H1 (cell line): ENCODE results near the gene PDGFA. TPM values are rescaled to one million over a fixed set of nuclear protein-coding genes. Genes with fewer than 3 reads are reported as not detected.

Experiments used
- CTCF ChIA-PET: fragments of 300-600 bp; sonication (Branson Sonifier 250); formaldehyde crosslinking; loops from one replicate; lab custom pipeline; 2021; ENCODE audit not compliant: partially characterized antibody; lab: Charles Lee
- POLR2A ChIA-PET: fragments of 300-600 bp; sonication (Branson Sonifier 250); formaldehyde crosslinking; loops from one replicate; lab custom pipeline; 2021; ENCODE audit warnings: inconsistent platforms; ENCODE audit not compliant: partially characterized antibody; lab: Charles Lee
- DNase-seq, 2 experiments: peaks; one replicate each; pipeline versions ENCODE4 v3.0.0 to v3.0.0-alpha.2; 2010 to 2022; ENCODE audit warnings: low spot score in 2 of 2, low read depth in 1 of 2, mixed read lengths in 1 of 2
- FAIRE-seq: peaks from 2 replicates; lab custom pipeline; 2011; peaks lifted over from hg19 to GRCh38; lab: Jason Lieb, UNC
- H2AFZ ChIP-seq: 2 replicates; pipeline ENCODE4 v1.8.1; 2012; ENCODE audit warnings: low read length, inconsistent platforms
- H2AK5ac ChIP-seq: 2 replicates; pipeline ENCODE4 v1.6.1; 2013; ENCODE audit warnings: low read depth, low read length
- H2BK120ac ChIP-seq: replicated peaks from 2 replicates; pipeline ENCODE3; 2013; ENCODE audit warnings: low read depth, low read length, inconsistent platforms
- H2BK12ac ChIP-seq: 2 replicates; pipeline ENCODE4 v1.6.1; 2013; ENCODE audit warnings: low read depth, low read length
- H2BK15ac ChIP-seq: 2 replicates; pipeline ENCODE4 v1.6.1; 2013; ENCODE audit warnings: low read length
- H2BK20ac ChIP-seq: 2 replicates; pipeline ENCODE4 v1.6.1; 2013; ENCODE audit warnings: low read length
- H2BK5ac ChIP-seq: 2 replicates; pipeline ENCODE4 v1.6.1; 2013; ENCODE audit warnings: low read depth, low read length
- H3K14ac ChIP-seq: 2 replicates; pipeline ENCODE4 v1.6.1; 2013; ENCODE audit warnings: inconsistent platforms; ENCODE audit not compliant: insufficient read length
- H3K18ac ChIP-seq: 2 replicates; pipeline ENCODE4 v1.6.1; 2013; ENCODE audit warnings: low read length; ENCODE audit errors: extremely low read depth
- H3K23ac ChIP-seq: 2 replicates; pipeline ENCODE4 v1.6.1; 2013; ENCODE audit warnings: inconsistent platforms; ENCODE audit not compliant: insufficient read length
- H3K23me2 ChIP-seq: 2 replicates; pipeline ENCODE4 v1.6.1; 2013; ENCODE audit warnings: low read depth, low read length
- H3K27ac ChIP-seq: 2 replicates; pipeline ENCODE4 v1.6.1; 2011; ENCODE audit warnings: low read depth, low read length, inconsistent platforms
- H3K27me3 ChIP-seq, 4 experiments: replicated peaks in 1 of 4; 1 replicate in 1 of 4; 2 replicates in 3 of 4; pipeline versions ENCODE4 v1.6.1 to v1.8.1; 2011 to 2013; ENCODE audit warnings: low read length in 3 of 4, mild to moderate bottlenecking in 3 of 4, inconsistent platforms in 2 of 4, mixed read lengths in 2 of 4, moderate library complexity in 1 of 4; ENCODE audit not compliant: control insufficient read depth in 3 of 4, insufficient read depth in 3 of 4; ENCODE audit errors: extremely low read depth in 1 of 4
- H3K36me3 ChIP-seq, 4 experiments: 2 replicates each; pipeline versions ENCODE4 v1.6.1 to v1.8.1; 2011 to 2013; ENCODE audit warnings: mild to moderate bottlenecking in 4 of 4, low read length in 3 of 4, moderate library complexity in 2 of 4, control low read depth in 1 of 4, inconsistent platforms in 1 of 4; ENCODE audit not compliant: insufficient read depth in 4 of 4, control insufficient read depth in 2 of 4
- H3K4ac ChIP-seq: replicated peaks from 2 replicates; pipeline ENCODE3; 2013; ENCODE audit warnings: low read length, low read depth, mixed read lengths, inconsistent platforms; ENCODE audit not compliant: insufficient read length
- H3K4me1 ChIP-seq, 4 experiments: replicated peaks in 1 of 4; 1 replicate in 1 of 4; 2 replicates in 3 of 4; pipeline versions ENCODE4 v1.6.1 to v1.8.1; 2011 to 2013; ENCODE audit warnings: low read length in 3 of 4, inconsistent platforms in 2 of 4, mixed read lengths in 1 of 4; ENCODE audit not compliant: insufficient read depth in 4 of 4, control insufficient read depth in 3 of 4
- H3K4me2 ChIP-seq, 2 experiments: 2 replicates each; pipeline versions ENCODE4 v1.6.1 to v1.8.1; 2011 to 2013; ENCODE audit warnings: low read depth in 2 of 2, low read length in 2 of 2, control low read depth in 1 of 2, inconsistent platforms in 1 of 2, mild to moderate bottlenecking in 1 of 2; ENCODE audit not compliant: insufficient read depth in 1 of 2
- H3K4me3 ChIP-seq, 4 experiments: fragments of 200-600, 300-600 bp in 1 of 4; sonication (generic), shearing (Covaris generic), sonication (Bioruptor Twin) in 1 of 4; 2 replicates each; pipeline versions ENCODE4 v1.5.1 to v1.8.1; 2011 to 2016; ENCODE audit warnings: low read length in 4 of 4, low read depth in 3 of 4, control low read depth in 2 of 4, inconsistent platforms in 2 of 4, mild to moderate bottlenecking in 2 of 4, mixed read lengths in 1 of 4, moderate library complexity in 1 of 4; ENCODE audit not compliant: insufficient read depth in 2 of 4; ENCODE audit errors: extremely low read depth in 1 of 4
- H3K56ac ChIP-seq: replicated peaks from 2 replicates; pipeline ENCODE3; 2013; ENCODE audit warnings: low read depth, mild to moderate bottlenecking, mixed read lengths, low read length, inconsistent platforms; ENCODE audit not compliant: insufficient read length
- H3K79me1 ChIP-seq: 2 replicates; pipeline ENCODE4 v1.6.1; 2013; ENCODE audit warnings: low read depth, low read length, control low read depth
- H3K79me2 ChIP-seq, 2 experiments: 2 replicates each; pipeline versions ENCODE4 v1.6.1 to v1.8.1; 2012 to 2013; ENCODE audit warnings: low read length in 2 of 2, mild to moderate bottlenecking in 2 of 2, inconsistent platforms in 1 of 2; ENCODE audit not compliant: insufficient read depth in 2 of 2, control insufficient read depth in 1 of 2
- H3K9ac ChIP-seq, 4 experiments: replicated peaks in 1 of 4; 1 replicate in 1 of 4; 2 replicates in 3 of 4; pipeline versions ENCODE4 v1.6.1 to v1.8.1; 2011 to 2013; ENCODE audit warnings: low read depth in 3 of 4, low read length in 3 of 4, control low read depth in 2 of 4, mild to moderate bottlenecking in 2 of 4, moderate library complexity in 2 of 4, inconsistent platforms in 1 of 4; ENCODE audit errors: extremely low read depth in 1 of 4
- H3K9me3 ChIP-seq, 2 experiments: 2 replicates each; pipeline versions ENCODE4 v1.6.1 to v1.8.1; 2012 to 2013; ENCODE audit warnings: mild to moderate bottlenecking in 2 of 2, moderate library complexity in 2 of 2, control low read depth in 1 of 2, inconsistent platforms in 1 of 2, low read depth in 1 of 2, low read length in 1 of 2, mixed read lengths in 1 of 2; ENCODE audit not compliant: insufficient read depth in 2 of 2
- H4K20me1 ChIP-seq, 2 experiments: replicated peaks in 1 of 2; 2 replicates each; pipeline versions ENCODE3 to v1.8.1; 2011 to 2013; ENCODE audit warnings: inconsistent platforms in 2 of 2, low read length in 2 of 2, mild to moderate bottlenecking in 1 of 2; ENCODE audit not compliant: insufficient read depth in 2 of 2, control insufficient read depth in 1 of 2
- H4K5ac ChIP-seq: 2 replicates; pipeline ENCODE4 v1.6.1; 2013; ENCODE audit warnings: low read length, low read depth, mixed read lengths, inconsistent platforms; ENCODE audit not compliant: insufficient read length
- H4K8ac ChIP-seq: 2 replicates; pipeline ENCODE4 v1.8.0; 2013; ENCODE audit warnings: mild to moderate bottlenecking, moderate library complexity, low read length, inconsistent platforms; ENCODE audit not compliant: insufficient read depth; ENCODE audit errors: extremely low read depth
- H4K91ac ChIP-seq: replicated peaks from 2 replicates; pipeline ENCODE3; 2013; ENCODE audit warnings: low read length, mixed read lengths, inconsistent platforms; ENCODE audit not compliant: insufficient read length
- ATF2 ChIP-seq: IDR thresholded peaks from 2 replicates; pipeline ENCODE4 v1.6.1; 2012; ENCODE audit warnings: low read length, inconsistent platforms
- BCL11A ChIP-seq, 2 experiments: IDR thresholded peaks; one replicate each; pipeline ENCODE4 v1.6.1; 2011; ENCODE audit warnings: low read depth in 2 of 2, low read length in 2 of 2, mild to moderate bottlenecking in 2 of 2
- CHD1 ChIP-seq: IDR thresholded peaks from 2 replicates; pipeline ENCODE4 v1.6.1; 2012; ENCODE audit warnings: low read depth, low read length, improper control_type of control experiment
- KDM1A ChIP-seq: fragments of 200-600, 300-600 bp; sonication (generic); IDR thresholded peaks from 2 replicates; pipeline ENCODE4 v1.7.1; 2016; ENCODE audit warnings: mild to moderate bottlenecking, low read length, borderline replicate concordance
- SP4 ChIP-seq: IDR thresholded peaks from 2 replicates; pipeline ENCODE4 v1.6.1; 2012; ENCODE audit warnings: low read length, inconsistent platforms
- SRF ChIP-seq: IDR thresholded peaks from 2 replicates; pipeline ENCODE4 v1.6.1; 2011; ENCODE audit warnings: mild to moderate bottlenecking, low read depth, low read length, moderate library complexity
- TCF12 ChIP-seq: IDR thresholded peaks from 2 replicates; pipeline ENCODE4 v1.6.1; 2011; ENCODE audit warnings: low read depth, mild to moderate bottlenecking, low read length
- WGBS, 2 experiments: shearing (Covaris generic) in 1 of 2; methylation state at CpG; one replicate each; pipeline versions ENCODE4 v1.1.6 to v1.1.7; 2013 to 2015; ENCODE audit warnings: low lambda C conversion rate in 2 of 2, mixed read lengths in 2 of 2, inconsistent platforms in 1 of 2, low coverage in 1 of 2, missing lambda C conversion rate in 1 of 2; ENCODE audit not compliant: insufficient replicate concordance in 2 of 2, insufficient coverage in 1 of 2, insufficient read length in 1 of 2; ENCODE audit errors: extremely low coverage in 1 of 2, missing lambda C conversion rate in 1 of 2; 5-methylcytosine and 5-hydroxymethylcytosine counted together
- polyA plus RNA-seq, 7 experiments: library from polyadenylated mRNA; depleted of rRNA in 3 of 7; stranded (reverse) in 5 of 7; unstranded in 2 of 7; fragments of >200 nt in 5 of 7; fragments of 200-250 nt in 2 of 7; gene quantifications; 1 replicate in 5 of 7; 2 replicates in 1 of 7; 4 replicates in 1 of 7; pipeline versions ENCODE4 v1.2.1 to v1.2.3, GENCODE V29; 2011 to 2013; ENCODE audit warnings: missing spikeins in 2 of 7, mixed read lengths in 2 of 7
- total RNA-seq: library from RNA; stranded (reverse); fragmentation: NEBNext Ultra II Directional; extraction: Animal tissue kit (Norgen Biotek cat#: 25700); gene quantifications from 2 replicates; pipeline ENCODE4 v1.2.1, GENCODE V29; 2021
- TF ChIP-seq, protein P1 (sequence below), 3 experiments: IDR thresholded peaks; 1 replicate in 2 of 3; 2 replicates in 1 of 3; pipeline versions ENCODE4 v1.5.1 to v1.6.1; 2011; ENCODE audit warnings: low read length in 3 of 3, mild to moderate bottlenecking in 3 of 3, inconsistent platforms in 2 of 3, low read depth in 1 of 3, moderate library complexity in 1 of 3; ENCODE audit not compliant: insufficient read depth in 1 of 3; ENCODE audit errors: control extremely low read depth in 1 of 3

Gene PDGFA
- total and polyA plus RNA-seq, 2 of the 8 experiments (the other 6 are each of a cell fraction or from before 2014, with no cell fraction given), result 21.1 to 43.0 TPM

DNA sequence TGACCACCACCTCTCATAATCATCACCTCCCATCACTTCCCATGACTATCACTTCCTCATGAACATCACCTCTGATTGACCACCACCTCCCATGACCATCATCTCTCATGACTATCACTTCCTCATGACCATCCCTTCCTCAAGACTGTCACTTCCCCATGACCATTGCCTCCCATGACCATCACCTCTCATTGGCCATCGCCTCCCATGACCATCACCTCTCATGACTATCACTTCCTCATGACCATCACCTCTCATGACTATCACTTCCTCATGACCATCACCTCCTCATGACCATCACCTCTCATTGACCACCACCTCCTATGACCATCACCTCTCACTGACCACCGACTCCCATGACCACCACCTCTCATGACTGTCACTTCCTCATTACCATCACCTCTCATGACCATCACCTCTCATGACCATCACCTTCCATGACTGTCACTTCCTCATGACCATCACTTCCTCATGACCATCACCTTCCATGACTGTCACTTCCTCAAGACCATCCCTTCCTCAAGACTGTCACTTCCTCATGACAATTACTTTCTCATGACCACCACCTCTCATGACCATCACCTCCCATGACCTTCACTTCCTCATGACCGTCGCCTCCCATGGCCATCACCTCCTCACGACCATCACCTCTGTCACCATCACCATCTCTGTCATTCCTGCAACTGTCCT lies 51.6 kb downstream of the PDGFA start:
- no peak overlapping the region for H3K23ac ChIP-seq
- H3K27me3 ChIP-seq, result no peaks in the 10 kb centered on the region
- H3K14ac ChIP-seq, result no peak overlapping the region
- H2BK120ac ChIP-seq, result no peak overlapping the region
- no peak overlapping the region for H2AFZ ChIP-seq
- POLR2A ChIA-PET, result interaction anchor here (0.7 kb wide), 1 partner anchor 48 kb away, joined by 3 read pairs; no protein-coding TSS in a partner anchor
- H4K5ac ChIP-seq, result no peak overlapping the region
- H3K4ac ChIP-seq, result no peak overlapping the region
- H3K79me2 ChIP-seq, result no peaks in the 10 kb centered on the region
- H3K27ac ChIP-seq, result no peak overlapping the region
- no peak overlapping the region for H4K8ac ChIP-seq
- H2BK5ac ChIP-seq, result peak overlapping the region; percentile 16
- peak overlapping the region; percentile 96 for H2AK5ac ChIP-seq
- DNase-seq (no peak), FAIRE-seq (no peak)
- H3K9ac ChIP-seq, result no peak overlapping the region
- H3K79me1 ChIP-seq, result no peaks in the 10 kb centered on the region
- H4K20me1 ChIP-seq, result peaks cover 0 to 2% of the 10 kb centered on the region in 2 experiments
- peaks cover 0 to 2% (median 0%) of the 10 kb centered on the region in 4 experiments; a peak in 1 of 7 replicates for H3K4me1 ChIP-seq
- 90% methylated on average over 5 of the region's 5 CpGs; no CpG with 5 or more reads in 1 of the 2 experiments for WGBS, 2 experiments
- no peak overlapping the region for H3K4me2 ChIP-seq
- no peaks in the 10 kb centered on the region for H3K36me3 ChIP-seq
- no peak overlapping the region for H3K18ac ChIP-seq
- no peak overlapping the region for H2BK20ac ChIP-seq
- CTCF ChIA-PET, result no interaction called here
- H2BK12ac ChIP-seq, result peak overlapping the region; percentile 39; the same call in 1 of the 2 replicates
- H3K4me3 ChIP-seq, result no peak overlapping the region
- peaks cover 0 to 4% of the 10 kb centered on the region in 2 experiments; a peak in 1 of 4 replicates for H3K9me3 ChIP-seq
- peak overlapping the region; percentile 16; the same call in 1 of the 2 replicates for H2BK15ac ChIP-seq
- no peak overlapping the region for H3K56ac ChIP-seq
- H4K91ac ChIP-seq, result peak overlapping the region; percentile 35
- peaks cover 9% of the 10 kb centered on the region; the same call in 1 of the 2 replicates for H3K23me2 ChIP-seq
- no peak for TF ChIP-seq TCF12
- no peak for TF ChIP-seq SRF
- TF ChIP-seq, protein P1, sequence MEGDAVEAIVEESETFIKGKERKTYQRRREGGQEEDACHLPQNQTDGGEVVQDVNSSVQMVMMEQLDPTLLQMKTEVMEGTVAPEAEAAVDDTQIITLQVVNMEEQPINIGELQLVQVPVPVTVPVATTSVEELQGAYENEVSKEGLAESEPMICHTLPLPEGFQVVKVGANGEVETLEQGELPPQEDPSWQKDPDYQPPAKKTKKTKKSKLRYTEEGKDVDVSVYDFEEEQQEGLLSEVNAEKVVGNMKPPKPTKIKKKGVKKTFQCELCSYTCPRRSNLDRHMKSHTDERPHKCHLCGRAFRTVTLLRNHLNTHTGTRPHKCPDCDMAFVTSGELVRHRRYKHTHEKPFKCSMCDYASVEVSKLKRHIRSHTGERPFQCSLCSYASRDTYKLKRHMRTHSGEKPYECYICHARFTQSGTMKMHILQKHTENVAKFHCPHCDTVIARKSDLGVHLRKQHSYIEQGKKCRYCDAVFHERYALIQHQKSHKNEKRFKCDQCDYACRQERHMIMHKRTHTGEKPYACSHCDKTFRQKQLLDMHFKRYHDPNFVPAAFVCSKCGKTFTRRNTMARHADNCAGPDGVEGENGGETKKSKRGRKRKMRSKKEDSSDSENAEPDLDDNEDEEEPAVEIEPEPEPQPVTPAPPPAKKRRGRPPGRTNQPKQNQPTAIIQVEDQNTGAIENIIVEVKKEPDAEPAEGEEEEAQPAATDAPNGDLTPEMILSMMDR (IDR thresholded peaks at IDR 0.05; ENCODE audit: control extremely low read depth in 1 of 3, insufficient read depth in 1 of 3, low read depth in 1 of 3, low read length in 3 of 3), result no peak
- TF ChIP-seq SP4, result no peak
- TF ChIP-seq CHD1, result no peak
- TF ChIP-seq KDM1A, result no peak
- TF ChIP-seq BCL11A (IDR thresholded peaks at IDR 0.05; ENCODE audit: low read depth in 2 of 2, low read length in 2 of 2), result no peak
- no peak for TF ChIP-seq ATF2
